ENCODE results near the gene YY1. TPM values are rescaled to one million over a fixed set of nuclear protein-coding genes. Genes with fewer than 3 reads are reported as not detected.

YY1 gene
- total and polyA plus RNA-seq, 2 of the 8 experiments (the other 6 are each of a cell fraction or from before 2014, with no cell fraction given), result 26.4 to 106 TPM

GRCh38 chr14:100328495-100329163 lies 89.7 kb downstream of the YY1 start (continued):
- TF ChIP-seq KDM1A (IDR thresholded peaks at IDR 0.05; ENCODE audit: borderline replicate concordance, low read length), result no peak
- no peak for TF ChIP-seq RNF2 (IDR thresholded peaks at IDR 0.05; ENCODE audit: borderline replicate concordance, low read depth, low read length, missing control alignments, poor library complexity, severe bottlenecking)
- TF ChIP-seq POLR2A (IDR thresholded peaks at IDR 0.05; ENCODE audit: control extremely low read depth in 1 of 2, low read depth in 2 of 2, low read length in 2 of 2), result no peak
